Astrocyte of the spinal cord (primary cell): ENCODE results near the gene SGK2.

ENCODE experiments used
- DNase-seq: peaks from one replicate; pipeline ENCODE4 v3.0.0; 2011; ENCODE audit warnings: low read depth, low spot score
- H3K4me3 ChIP-seq: 2 replicates; pipeline ENCODE4 v1.5.1; 2011; ENCODE audit warnings: low read depth, mild to moderate bottlenecking, low read length, moderate library complexity
- CTCF ChIP-seq: IDR thresholded peaks from 2 replicates; pipeline ENCODE4 v1.5.1; 2012; ENCODE audit warnings: low read depth, mild to moderate bottlenecking, low read length, inconsistent platforms
- in situ Hi-C: cut with HindIII; loops from 2 replicates; pipeline ENCODE4 v1.10.0; 2017; ENCODE audit warnings: low sequenced_read_pairs

SGK2 gene

DNA sequence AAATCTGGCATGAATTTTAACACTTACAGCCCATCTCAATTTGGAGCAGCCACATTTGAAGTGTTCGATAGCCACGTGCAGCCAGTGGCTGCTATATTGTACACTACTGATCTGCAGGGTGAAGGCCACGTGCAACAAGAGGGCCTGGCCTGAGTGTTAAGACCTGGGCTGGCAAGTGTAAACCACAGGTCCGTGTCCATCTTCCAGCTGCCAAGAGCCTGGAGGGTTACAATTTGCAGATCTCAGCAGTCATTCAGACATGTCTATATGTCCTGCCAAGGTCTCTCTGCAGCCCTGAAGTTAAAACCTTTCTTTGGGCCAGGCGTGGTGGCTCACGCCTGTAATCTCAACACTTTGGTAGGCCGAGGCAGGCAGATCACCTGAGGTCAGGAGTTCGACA lies 14.1 kb downstream of the SGK2 start:
- no peak for DNase-seq
- no peak overlapping the region for H3K4me3 ChIP-seq
- in situ Hi-C loops: no loop called here
- no peak for TF ChIP-seq CTCF

- in situ Hi-C loops: no loop called here
- no peak for DNase-seq
- H3K4me3 ChIP-seq: no peak overlapping the region
- TF ChIP-seq CTCF: no peak
These were observed 17.3 kb downstream of the SGK2 start for GRCh38 chr20:43576108-43576507.

DNA sequence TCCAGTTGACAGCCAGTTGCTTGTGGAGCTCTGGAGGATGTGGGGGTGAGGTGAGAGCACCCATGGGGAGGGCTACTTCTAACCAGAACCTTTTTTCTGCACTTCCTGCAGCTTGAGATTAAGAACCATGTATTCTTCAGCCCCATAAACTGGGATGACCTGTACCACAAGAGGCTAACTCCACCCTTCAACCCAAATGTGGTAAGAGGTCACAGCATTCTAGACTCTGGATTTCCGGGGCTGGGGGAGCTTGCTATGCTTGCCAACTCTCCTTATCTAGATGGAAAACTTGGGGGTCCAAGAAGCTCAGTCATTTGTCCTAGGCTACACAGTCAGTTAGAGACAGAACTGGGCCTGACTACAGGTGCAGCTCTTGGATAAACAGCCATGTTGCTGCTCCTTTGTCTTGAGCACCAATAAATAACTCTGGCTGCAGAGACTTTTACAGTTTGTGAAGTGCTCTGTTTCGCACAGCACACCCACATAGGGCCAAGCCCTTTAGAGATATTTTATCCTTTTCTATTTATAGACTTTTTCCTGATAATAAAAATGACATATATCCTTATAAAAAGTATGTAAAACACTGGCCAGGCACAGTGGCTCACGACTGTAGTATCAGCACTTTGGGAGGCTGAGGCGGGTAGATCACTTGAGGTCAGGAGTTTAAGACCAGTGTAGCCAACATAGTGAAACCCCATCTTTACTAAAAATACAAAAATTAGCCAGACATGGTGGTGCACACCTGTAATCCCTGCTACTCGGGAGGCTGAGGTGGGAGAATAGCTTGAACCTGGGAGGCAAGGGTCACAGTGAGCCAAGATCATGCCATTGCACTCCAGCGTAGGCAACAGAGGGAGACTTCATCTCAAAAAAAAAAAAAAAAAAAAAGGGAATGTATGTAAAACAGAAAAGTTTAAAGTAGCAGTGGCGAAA lies 21.3 kb downstream of the SGK2 start:
- no peak for TF ChIP-seq CTCF
- DNase-seq: no peak
- no peak overlapping the region for H3K4me3 ChIP-seq
- in situ Hi-C loops: no loop called here

GRCh38 chr20:43583133-43583864 lies 24.5 kb downstream of the SGK2 start:
- DNase-seq: no peak
- in situ Hi-C loops: no loop called here
- H3K4me3 ChIP-seq: no peak overlapping the region
- TF ChIP-seq CTCF: no peak

DNA sequence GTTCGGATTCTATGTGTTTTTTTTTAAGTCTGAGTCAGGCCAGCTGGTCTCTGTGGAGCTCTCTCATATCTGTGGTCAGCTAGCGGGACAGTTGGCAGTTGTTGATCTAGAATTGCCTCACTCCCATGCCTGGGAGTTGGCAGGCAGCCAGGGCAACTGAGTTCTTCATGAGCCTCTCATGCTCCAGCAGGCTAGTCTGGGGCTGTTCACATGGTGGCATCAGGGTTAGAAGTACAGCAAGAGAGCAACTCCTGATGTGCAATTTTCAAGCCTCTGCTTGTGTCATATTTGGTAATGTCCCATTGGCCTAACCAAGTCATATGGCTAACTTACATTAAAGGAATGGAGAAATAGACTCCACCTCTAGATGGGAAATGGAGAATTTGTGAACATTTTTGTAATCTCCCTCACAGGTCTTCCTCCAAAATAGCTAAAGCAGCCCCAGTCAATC lies 25.2 kb downstream of the SGK2 start:
- no peak overlapping the region for H3K4me3 ChIP-seq
- in situ Hi-C loops: no loop called here
- DNase-seq: peak; percentile 96
- no peak for TF ChIP-seq CTCF

DNA sequence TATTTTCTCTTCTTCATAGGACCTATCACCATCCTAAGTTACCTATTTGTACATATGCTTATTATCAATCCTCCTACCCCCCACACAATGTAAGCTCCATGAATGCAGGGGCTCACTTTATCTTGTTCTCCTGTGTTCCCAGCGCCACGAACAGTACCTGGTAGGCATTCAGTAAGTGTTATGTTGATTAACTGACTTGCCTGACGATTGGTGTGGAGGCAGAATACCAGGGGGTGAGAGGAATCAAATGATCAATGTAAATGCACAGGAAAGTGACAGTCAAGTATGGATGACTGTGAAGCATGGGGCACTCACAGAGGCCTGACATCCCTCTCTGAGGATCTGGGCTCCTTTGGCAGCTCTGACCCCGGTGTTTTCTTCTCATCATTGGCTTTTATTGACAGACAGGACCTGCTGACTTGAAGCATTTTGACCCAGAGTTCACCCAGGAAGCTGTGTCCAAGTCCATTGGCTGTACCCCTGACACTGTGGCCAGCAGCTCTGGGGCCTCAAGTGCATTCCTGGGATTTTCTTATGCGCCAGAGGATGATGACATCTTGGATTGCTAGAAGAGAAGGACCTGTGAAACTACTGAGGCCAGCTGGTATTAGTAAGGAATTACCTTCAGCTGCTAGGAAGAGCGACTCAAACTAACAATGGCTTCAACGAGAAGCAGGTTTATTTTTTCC lies 25.8 kb downstream of the SGK2 start:
- peak; percentile 50 for DNase-seq
- no peak for TF ChIP-seq CTCF
- H3K4me3 ChIP-seq: no peak overlapping the region
- in situ Hi-C loops: no loop called here
